ENCODE measurements around the gene CEP112.
A peak's percentile ranks its signal among the peaks of the same experiment; 100 is the strongest.

CEP112 gene

DNA sequence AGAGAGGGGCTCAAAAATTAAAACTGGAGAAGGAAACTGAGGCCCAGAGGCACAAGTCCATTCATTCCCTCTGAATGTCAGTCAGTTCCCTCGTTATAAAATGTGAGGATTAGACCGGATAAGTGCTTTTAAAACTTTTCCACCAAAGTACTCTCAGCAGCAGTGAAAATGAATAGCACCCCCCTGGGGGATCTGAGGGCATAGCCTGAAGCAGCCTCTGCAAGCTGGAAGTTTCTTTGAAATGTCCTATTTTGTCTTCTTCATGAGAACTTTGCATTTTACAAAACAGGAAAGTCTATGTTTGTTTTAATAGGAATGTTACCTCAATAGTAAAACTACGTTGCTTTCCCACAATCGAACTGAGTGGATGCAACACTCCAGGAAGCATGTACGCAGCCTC, 273.0 kb downstream of the CEP112 start:
- DNase-seq = no peak
- Histone ChIP-seq H3K36me3 (no peaks in the 10 kb centered on the region), H3K9me3 (no peaks in the 10 kb centered on the region), H3K27ac (peak overlapping the region in 1 of 2 donors; percentile 20), H3K27me3 (no peaks in the 10 kb centered on the region), H3K4me1 (peaks cover 0 to 10% (median 4%) of the 10 kb centered on the region in 4 donors), H3K4me3 (no peak overlapping the region)
- TF ChIP-seq, protein P1, sequence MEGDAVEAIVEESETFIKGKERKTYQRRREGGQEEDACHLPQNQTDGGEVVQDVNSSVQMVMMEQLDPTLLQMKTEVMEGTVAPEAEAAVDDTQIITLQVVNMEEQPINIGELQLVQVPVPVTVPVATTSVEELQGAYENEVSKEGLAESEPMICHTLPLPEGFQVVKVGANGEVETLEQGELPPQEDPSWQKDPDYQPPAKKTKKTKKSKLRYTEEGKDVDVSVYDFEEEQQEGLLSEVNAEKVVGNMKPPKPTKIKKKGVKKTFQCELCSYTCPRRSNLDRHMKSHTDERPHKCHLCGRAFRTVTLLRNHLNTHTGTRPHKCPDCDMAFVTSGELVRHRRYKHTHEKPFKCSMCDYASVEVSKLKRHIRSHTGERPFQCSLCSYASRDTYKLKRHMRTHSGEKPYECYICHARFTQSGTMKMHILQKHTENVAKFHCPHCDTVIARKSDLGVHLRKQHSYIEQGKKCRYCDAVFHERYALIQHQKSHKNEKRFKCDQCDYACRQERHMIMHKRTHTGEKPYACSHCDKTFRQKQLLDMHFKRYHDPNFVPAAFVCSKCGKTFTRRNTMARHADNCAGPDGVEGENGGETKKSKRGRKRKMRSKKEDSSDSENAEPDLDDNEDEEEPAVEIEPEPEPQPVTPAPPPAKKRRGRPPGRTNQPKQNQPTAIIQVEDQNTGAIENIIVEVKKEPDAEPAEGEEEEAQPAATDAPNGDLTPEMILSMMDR (IDR thresholded peaks at IDR 0.05) = no peak
- intact Hi-C loops (cut with DNase I; ENCODE audit: low total_unique reads) = no loop called here

DNA sequence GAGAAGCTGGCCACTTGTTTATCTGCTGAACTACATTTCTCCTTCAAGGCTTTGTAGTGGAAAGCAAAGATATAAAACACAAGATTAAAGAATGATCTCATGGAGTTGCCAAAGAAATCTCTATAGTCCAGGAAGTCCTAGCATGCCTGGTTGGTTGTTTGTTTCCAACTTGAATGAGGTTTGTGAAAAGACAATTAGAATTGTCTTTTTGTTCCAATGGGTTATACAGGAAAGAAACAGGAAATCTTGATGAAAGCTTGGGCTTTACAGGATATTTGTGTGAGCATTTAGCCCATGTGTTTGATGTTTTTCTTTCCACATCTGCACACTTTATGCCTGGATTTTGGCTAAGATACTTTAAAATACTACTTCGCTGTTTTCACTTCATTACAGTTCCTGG, 273.4 kb downstream of the CEP112 start:
- DNase-seq = no peak
- H3K4me3 ChIP-seq = no peak overlapping the region
- H3K36me3 ChIP-seq = no peaks in the 10 kb centered on the region
- H3K27ac ChIP-seq = peak overlapping the region in 1 of 2 donors; percentile 20
- H3K4me1 ChIP-seq = peaks cover 0 to 13% (median 4%) of the 10 kb centered on the region in 4 donors
- no peaks in the 10 kb centered on the region for H3K27me3 ChIP-seq
- intact Hi-C loops (cut with DNase I; ENCODE audit: low total_unique reads) = no loop called here
- no peaks in the 10 kb centered on the region for H3K9me3 ChIP-seq
- TF ChIP-seq, protein P1 (IDR thresholded peaks at IDR 0.05) = no peak

DNA sequence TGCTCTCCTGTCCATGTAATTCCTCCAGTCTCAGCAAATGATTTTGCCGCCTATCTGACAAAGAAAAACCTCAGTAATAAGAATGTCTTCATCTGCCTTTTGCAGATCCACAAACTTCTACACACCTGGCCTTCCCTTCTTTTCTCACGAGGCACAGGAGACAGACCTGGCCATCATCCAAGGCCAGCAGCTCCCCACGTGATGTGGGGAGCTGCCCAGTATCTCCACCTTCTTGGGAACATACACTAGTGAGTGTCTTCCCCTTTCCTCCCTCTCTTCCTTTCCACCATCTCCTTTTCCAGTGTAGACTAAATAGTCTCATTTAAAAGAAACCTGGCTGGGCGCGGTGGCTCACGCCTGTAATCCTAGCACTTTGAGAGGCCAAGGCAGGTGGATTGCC, 274.4 kb downstream of the CEP112 start:
- Histone ChIP-seq H3K4me3 (no peak overlapping the region), H3K27me3 (no peaks in the 10 kb centered on the region), H3K9me3 (no peaks in the 10 kb centered on the region), H3K4me1 (peaks cover 0 to 13% (median 6%) of the 10 kb centered on the region in 4 donors), H3K36me3 (no peaks in the 10 kb centered on the region), H3K27ac (no peak overlapping the region)
- TF ChIP-seq, protein P1 (IDR thresholded peaks at IDR 0.05) = no peak
- intact Hi-C loops (cut with DNase I; ENCODE audit: low total_unique reads) = no loop called here
- DNase-seq = no peak

DNA sequence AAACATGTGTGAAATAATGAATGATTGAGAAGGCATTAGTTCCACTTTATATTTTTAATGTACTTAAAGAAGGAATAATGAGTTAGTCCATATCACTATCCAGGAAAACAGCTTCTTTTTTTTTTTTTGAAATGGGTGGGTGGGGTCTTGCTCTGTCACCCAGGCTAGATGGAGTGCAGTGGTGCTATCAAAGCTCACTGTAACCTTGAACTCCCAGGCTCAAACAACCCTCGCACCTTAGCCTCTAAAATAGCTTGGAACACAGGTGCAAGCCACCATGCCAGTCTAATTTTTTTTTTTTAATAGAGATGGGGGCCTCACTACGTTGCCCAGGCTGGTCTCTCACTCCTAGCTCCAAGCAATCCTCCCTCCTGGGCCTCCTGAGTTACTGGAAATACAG, 275.5 kb downstream of the CEP112 start:
- Histone ChIP-seq H3K4me3 (no peak overlapping the region), H3K27me3 (no peaks in the 10 kb centered on the region), H3K27ac (no peak overlapping the region), H3K4me1 (peaks cover 0 to 13% (median 6%) of the 10 kb centered on the region in 4 donors), H3K9me3 (no peaks in the 10 kb centered on the region), H3K36me3 (no peaks in the 10 kb centered on the region)
- TF ChIP-seq, protein P1 (IDR thresholded peaks at IDR 0.05) = no peak
- intact Hi-C loops (cut with DNase I; ENCODE audit: low total_unique reads) = no loop called here
- DNase-seq = no peak

DNA sequence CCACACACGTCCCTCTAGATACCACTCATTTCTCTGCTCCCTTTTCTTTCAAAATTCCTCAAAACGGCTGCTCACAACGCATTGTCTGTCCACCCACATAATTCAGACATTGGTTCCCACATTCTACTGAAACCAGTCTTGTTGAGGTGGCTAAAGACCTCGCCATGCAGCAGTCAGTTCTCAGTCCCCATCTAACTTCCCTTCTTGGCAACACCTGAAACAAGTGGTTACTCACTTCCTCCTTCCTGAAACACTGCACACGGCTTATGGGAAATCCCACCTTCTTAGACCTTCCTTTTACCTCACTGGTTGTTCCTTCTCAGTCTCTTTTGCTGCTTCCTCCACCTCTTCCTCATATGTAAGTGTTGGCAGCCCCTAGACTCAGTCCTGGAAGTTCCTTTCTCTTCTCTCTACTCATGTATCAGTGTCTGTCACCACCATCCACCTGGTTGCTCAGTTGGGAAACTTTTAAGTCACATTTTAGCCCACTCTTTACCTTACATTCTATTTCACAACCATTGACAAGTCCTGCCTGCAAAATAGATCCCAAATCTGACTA, 277.1 kb downstream of the CEP112 start:
- Histone ChIP-seq H3K4me1 (peaks cover 0 to 13% (median 6%) of the 10 kb centered on the region in 4 donors), H3K9me3 (peaks cover 0 to 6% (median 4%) of the 10 kb centered on the region in 3 donors), H3K36me3 (no peaks in the 10 kb centered on the region), H3K27me3 (no peaks in the 10 kb centered on the region), H3K4me3 (no peak overlapping the region), H3K27ac (no peak overlapping the region)
- DNase-seq = no peak
- intact Hi-C loops (cut with DNase I; ENCODE audit: low total_unique reads) = no loop called here
- TF ChIP-seq, protein P1 (IDR thresholded peaks at IDR 0.05) = no peak
